Measurements from ENCODE around the gene TBC1D25. TPM values are rescaled to one million over a fixed set of nuclear protein-coding genes. Genes with fewer than 3 reads are reported as not detected.

TBC1D25 gene
- total RNA-seq, 1 experiment from 2014 or later: 7.5 TPM

GRCh38 chrX:48509245-48509590 lies 30.3 kb upstream of the TBC1D25 start:
- TF ChIP-seq GTF2I (CRISPR knock-in tag; conservative IDR thresholded peaks at IDR 0.05) (no peak), ZNF121 (CRISPR knock-in tag; IDR thresholded peaks at IDR 0.05) (no peak), ESRRA (CRISPR knock-in tag; IDR thresholded peaks at IDR 0.05; ENCODE audit: borderline replicate concordance) (no peak), CBFB (CRISPR knock-in tag; IDR thresholded peaks at IDR 0.05; ENCODE audit: low read depth) (no peak), NFATC4 (CRISPR knock-in tag; IDR thresholded peaks at IDR 0.05) (no peak), TP53 (CRISPR knock-in tag; IDR thresholded peaks at IDR 0.05) (no peak), NFE2L1 (CRISPR knock-in tag; IDR thresholded peaks at IDR 0.05) (no peak), PRDM15 (CRISPR knock-in tag; IDR thresholded peaks at IDR 0.05) (no peak), KAT7 (CRISPR knock-in tag; IDR thresholded peaks at IDR 0.05; ENCODE audit: borderline replicate concordance) (no peak)
- TF ChIP-seq, protein P1, sequence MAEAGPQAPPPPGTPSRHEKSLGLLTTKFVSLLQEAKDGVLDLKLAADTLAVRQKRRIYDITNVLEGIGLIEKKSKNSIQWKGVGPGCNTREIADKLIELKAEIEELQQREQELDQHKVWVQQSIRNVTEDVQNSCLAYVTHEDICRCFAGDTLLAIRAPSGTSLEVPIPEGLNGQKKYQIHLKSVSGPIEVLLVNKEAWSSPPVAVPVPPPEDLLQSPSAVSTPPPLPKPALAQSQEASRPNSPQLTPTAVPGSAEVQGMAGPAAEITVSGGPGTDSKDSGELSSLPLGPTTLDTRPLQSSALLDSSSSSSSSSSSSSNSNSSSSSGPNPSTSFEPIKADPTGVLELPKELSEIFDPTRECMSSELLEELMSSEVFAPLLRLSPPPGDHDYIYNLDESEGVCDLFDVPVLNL (CRISPR knock-in tag; IDR thresholded peaks at IDR 0.05; ENCODE audit: borderline replicate concordance, low read depth): no peak
- peak overlapping the region; percentile 85 for H3K4me3 Mint-ChIP-seq
- no peak for ATAC-seq
- no peak overlapping the region for H3K27ac Mint-ChIP-seq
- H3K4me1 Mint-ChIP-seq: peaks cover 7% of the 10 kb centered on the region
- no peaks in the 10 kb centered on the region; the same call in none of the 2 replicates for H3K27me3 Mint-ChIP-seq (ENCODE audit: low read depth)
- H3K9me3 Mint-ChIP-seq: no peaks in the 10 kb centered on the region
- CTCF ChIA-PET: no interaction called here
- DNase-seq (ENCODE audit: low spot score): no peak
- no peaks in the 10 kb centered on the region for H3K36me3 Mint-ChIP-seq
- POLR2A ChIA-PET: no interaction called here

DNA sequence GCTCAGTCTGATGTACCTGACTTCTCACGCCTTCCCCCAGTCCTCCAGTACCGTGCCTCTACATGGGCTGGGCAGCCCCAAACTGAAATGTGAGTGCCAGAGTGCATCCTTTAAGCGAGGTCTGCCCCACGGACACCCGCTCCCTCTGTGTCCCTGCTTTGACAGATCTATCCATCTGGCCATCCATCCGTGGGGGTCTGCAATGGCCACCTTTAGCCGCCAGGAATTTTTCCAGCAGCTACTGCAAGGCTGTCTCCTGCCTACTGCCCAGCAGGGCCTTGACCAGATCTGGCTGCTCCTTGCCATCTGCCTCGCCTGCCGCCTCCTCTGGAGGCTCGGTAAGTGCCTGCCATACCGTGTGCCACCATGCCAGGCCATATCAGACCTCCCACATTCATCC lies 29.9 kb upstream of the TBC1D25 start:
- Mint-ChIP-seq H3K9me3 (no peaks in the 10 kb centered on the region), H3K4me3 (peak overlapping the region; percentile 85), H3K36me3 (no peaks in the 10 kb centered on the region), H3K27me3 (ENCODE audit: low read depth) (no peaks in the 10 kb centered on the region; the same call in none of the 2 replicates), H3K4me1 (peaks cover 7% of the 10 kb centered on the region), H3K27ac (no peak overlapping the region)
- ChIA-PET CTCF (no interaction called here), POLR2A (no interaction called here)
- no peak for TF ChIP-seq MYBL2 (CRISPR knock-in tag; IDR thresholded peaks at IDR 0.05)
- no peak for TF ChIP-seq ZNF425 (CRISPR knock-in tag; conservative IDR thresholded peaks at IDR 0.05)
- no peak for TF ChIP-seq TP53 (CRISPR knock-in tag; IDR thresholded peaks at IDR 0.05)
- no peak for TF ChIP-seq ZNF396 (CRISPR knock-in tag; IDR thresholded peaks at IDR 0.05; ENCODE audit: borderline replicate concordance)
- TF ChIP-seq GRHL2 (CRISPR knock-in tag; IDR thresholded peaks at IDR 0.05; ENCODE audit: insufficient replicate concordance, severe bottlenecking): no peak
- TF ChIP-seq NR1H2 (CRISPR knock-in tag; IDR thresholded peaks at IDR 0.05): no peak
- ATAC-seq (no peak), DNase-seq (ENCODE audit: low spot score) (no peak)

- H3K36me3 Mint-ChIP-seq: peaks cover 3% of the 10 kb centered on the region; the same call in 1 of the 2 replicates
- H3K9me3 Mint-ChIP-seq: no peaks in the 10 kb centered on the region
- no peak overlapping the region for H3K4me3 Mint-ChIP-seq
- H3K27ac Mint-ChIP-seq: no peak overlapping the region
- peak; percentile 14 for DNase-seq (ENCODE audit: low spot score)
- no peaks in the 10 kb centered on the region; the same call in none of the 2 replicates for H3K27me3 Mint-ChIP-seq (ENCODE audit: low read depth)
- ChIA-PET CTCF (no interaction called here), POLR2A (no interaction called here)
- peak; percentile 23; the same call in 1 of the 2 replicates for ATAC-seq
- H3K4me1 Mint-ChIP-seq: peaks cover 7% of the 10 kb centered on the region
- TF ChIP-seq, protein P2, sequence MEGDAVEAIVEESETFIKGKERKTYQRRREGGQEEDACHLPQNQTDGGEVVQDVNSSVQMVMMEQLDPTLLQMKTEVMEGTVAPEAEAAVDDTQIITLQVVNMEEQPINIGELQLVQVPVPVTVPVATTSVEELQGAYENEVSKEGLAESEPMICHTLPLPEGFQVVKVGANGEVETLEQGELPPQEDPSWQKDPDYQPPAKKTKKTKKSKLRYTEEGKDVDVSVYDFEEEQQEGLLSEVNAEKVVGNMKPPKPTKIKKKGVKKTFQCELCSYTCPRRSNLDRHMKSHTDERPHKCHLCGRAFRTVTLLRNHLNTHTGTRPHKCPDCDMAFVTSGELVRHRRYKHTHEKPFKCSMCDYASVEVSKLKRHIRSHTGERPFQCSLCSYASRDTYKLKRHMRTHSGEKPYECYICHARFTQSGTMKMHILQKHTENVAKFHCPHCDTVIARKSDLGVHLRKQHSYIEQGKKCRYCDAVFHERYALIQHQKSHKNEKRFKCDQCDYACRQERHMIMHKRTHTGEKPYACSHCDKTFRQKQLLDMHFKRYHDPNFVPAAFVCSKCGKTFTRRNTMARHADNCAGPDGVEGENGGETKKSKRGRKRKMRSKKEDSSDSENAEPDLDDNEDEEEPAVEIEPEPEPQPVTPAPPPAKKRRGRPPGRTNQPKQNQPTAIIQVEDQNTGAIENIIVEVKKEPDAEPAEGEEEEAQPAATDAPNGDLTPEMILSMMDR (IDR thresholded peaks at IDR 0.05): no peak
- no peak for TF ChIP-seq PRRX2 (CRISPR knock-in tag; IDR thresholded peaks at IDR 0.05)
- TF ChIP-seq NR3C1 (CRISPR knock-in tag; conservative IDR thresholded peaks at IDR 0.05; ENCODE audit: low read depth): no peak
- TF ChIP-seq NFATC4 (CRISPR knock-in tag; IDR thresholded peaks at IDR 0.05): no peak
- no peak for TF ChIP-seq ZNF416 (CRISPR knock-in tag; IDR thresholded peaks at IDR 0.05)
- no peak for TF ChIP-seq ZNF317 (CRISPR knock-in tag; IDR thresholded peaks at IDR 0.05; ENCODE audit: borderline replicate concordance, low read depth)
- TF ChIP-seq ATF1 (CRISPR knock-in tag; IDR thresholded peaks at IDR 0.05): no peak
- TF ChIP-seq, protein P3, sequence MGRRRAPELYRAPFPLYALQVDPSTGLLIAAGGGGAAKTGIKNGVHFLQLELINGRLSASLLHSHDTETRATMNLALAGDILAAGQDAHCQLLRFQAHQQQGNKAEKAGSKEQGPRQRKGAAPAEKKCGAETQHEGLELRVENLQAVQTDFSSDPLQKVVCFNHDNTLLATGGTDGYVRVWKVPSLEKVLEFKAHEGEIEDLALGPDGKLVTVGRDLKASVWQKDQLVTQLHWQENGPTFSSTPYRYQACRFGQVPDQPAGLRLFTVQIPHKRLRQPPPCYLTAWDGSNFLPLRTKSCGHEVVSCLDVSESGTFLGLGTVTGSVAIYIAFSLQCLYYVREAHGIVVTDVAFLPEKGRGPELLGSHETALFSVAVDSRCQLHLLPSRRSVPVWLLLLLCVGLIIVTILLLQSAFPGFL (CRISPR knock-in tag; IDR thresholded peaks at IDR 0.05; ENCODE audit: borderline replicate concordance): no peak
Observed at GRCh38 chrX:48511560-48511959, 28.0 kb upstream of the TBC1D25 start.

All from WTC11 (cell line).